GM18951 (cell line): ENCODE data around the gene TESMIN.

Experiments used
- POLR2A ChIP-seq: IDR thresholded peaks from 4 replicates; pipeline ENCODE4 v1.6.1; 2011; ENCODE audit warnings: mild to moderate bottlenecking; ENCODE audit not compliant: insufficient read length, insufficient read depth; ENCODE audit errors: extremely low read depth
- in situ Hi-C: fragments of 300-500 bp; cut with MboI; formaldehyde crosslinking; loops from one replicate; pipeline ENCODE4 v1.12.0; 2022; ENCODE audit warnings: low sequenced_read_pairs, mixed read lengths, inconsistent platforms; ENCODE audit not compliant: unreplicated experiment

Gene TESMIN

GRCh38 chr11:68691402-68691784 lies 59.9 kb downstream of the TESMIN start:
- in situ Hi-C loops, result no loop called here
- no peak for TF ChIP-seq POLR2A

DNA sequence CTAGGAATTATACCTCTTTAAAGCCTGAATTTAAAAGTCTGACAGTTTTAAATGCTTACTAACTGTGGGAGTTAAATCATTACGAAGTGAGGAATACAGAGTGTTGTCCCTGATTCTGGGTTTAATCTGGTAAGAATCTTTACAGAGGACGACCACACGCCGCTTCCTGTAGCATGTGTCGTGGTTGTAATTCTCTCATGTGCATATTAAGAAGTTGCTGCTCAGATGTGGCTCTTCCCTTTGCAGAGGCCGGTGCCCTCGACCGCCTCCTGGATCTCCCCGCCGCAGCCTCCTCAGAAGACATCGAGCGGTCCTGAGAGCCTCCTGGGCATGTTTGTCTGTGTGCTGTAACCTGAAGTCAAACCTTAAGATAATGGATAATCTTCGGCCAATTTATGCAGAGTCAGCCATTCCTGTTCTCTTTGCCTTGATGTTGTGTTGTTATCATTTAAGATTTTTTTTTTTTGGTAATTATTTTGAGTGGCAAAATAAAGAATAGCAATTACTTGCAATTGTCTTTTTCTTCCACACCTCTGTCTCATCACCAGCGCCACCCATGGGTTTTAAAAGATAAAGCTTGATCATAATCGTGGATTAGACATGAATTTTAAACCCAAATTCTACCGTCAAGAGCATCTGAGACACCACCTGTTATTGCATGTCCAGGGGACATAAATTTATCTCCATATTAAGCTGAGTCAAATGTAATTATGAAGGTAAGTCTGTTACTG lies 60.5 kb downstream of the TESMIN start:
- in situ Hi-C loops, result no loop called here
- TF ChIP-seq POLR2A, result no peak

GRCh38 chr11:68689737-68690625 lies 61.3 kb downstream of the TESMIN start:
- in situ Hi-C loops, result no loop called here
- TF ChIP-seq POLR2A, result no peak

GRCh38 chr11:68688881-68689280 lies 62.4 kb downstream of the TESMIN start:
- in situ Hi-C loops, result no loop called here
- no peak for TF ChIP-seq POLR2A

GRCh38 chr11:68687986-68688385 lies 63.3 kb downstream of the TESMIN start:
- no peak for TF ChIP-seq POLR2A
- in situ Hi-C loops, result no loop called here

DNA sequence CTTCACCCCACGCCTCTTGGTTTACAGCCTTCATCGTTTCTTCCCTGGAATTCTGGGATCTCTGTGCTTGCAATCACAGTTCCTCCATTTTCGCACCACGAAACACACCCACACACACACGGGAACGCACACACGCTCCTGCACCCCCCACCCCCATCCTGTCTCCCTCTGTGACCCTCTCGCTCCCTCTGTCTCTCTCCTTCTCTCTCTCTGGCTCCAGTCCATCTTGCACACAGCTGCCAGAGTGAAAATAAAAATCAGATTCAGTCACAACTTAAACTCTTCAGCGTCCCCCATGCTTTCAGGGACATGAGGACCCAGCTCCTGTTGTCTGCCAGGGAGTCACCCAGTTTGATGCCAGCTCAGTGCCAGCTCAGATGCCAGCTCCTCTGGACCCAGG lies 64.0 kb downstream of the TESMIN start:
- in situ Hi-C loops, result no loop called here
- TF ChIP-seq POLR2A, result no peak

DNA sequence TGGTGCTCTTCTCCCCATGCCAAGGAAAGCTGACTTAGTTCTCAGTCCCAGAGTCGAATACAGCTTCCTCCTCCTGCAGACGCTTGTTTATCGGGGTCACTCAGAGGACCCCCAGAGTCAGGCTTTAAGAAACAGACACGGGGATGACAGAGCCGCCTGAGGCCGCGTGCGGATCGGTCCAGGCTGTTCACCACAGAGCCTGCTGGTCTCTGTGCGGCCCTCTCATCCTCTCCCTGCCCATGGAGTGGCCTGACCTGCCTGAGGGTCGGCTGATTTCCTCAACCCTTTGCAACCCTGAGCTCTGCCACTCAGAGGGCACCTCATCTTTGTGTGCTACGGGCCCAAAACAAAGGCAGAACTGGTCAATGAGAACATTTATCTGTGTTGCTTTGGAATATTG lies 64.8 kb downstream of the TESMIN start:
- in situ Hi-C loops, result no loop called here
- no peak for TF ChIP-seq POLR2A

GRCh38 chr11:68685656-68686380 lies 65.5 kb downstream of the TESMIN start:
- TF ChIP-seq POLR2A, result no peak
- in situ Hi-C loops, result no loop called here

- in situ Hi-C loops, result no loop called here
- TF ChIP-seq POLR2A, result no peak
Observed at GRCh38 chr11:68684385-68685356, 66.6 kb downstream of the TESMIN start, which contains the start of gene GAL. TSS of gene GAL (plus strand) at chr11:68684544. CDS start at chr11:68684924, 380 bp downstream.

- no peak for TF ChIP-seq POLR2A
- in situ Hi-C loops, result no loop called here
Observed at GRCh38 chr11:68683536-68684384, 67.6 kb downstream of the TESMIN start.

- in situ Hi-C loops, result no loop called here
- no peak for TF ChIP-seq POLR2A
Observed at GRCh38 chr11:68683121-68683520, 68.2 kb downstream of the TESMIN start.
